ENCODE measurements around the gene HEXA.

The HEXA gene

DNA sequence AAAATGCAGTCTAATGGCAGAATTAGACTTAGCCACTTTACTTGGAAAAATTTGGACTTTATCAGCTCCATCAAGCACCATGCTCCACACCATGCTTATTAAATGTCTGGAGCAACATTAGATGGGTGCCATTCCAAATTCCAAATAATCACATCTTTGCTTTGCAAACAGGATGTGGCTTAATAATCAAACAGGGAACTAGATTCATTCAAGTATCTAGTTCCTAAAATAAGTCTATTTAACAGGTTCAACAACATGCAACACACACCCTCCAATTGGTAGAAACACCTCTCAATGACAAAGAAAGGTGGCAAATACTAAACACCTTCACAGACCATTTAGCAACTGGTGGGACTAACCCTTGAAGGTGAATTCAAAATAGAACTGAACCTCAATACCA is 3.5 kb downstream of the HEXA start:
- DNase-seq = no peak

- DNase-seq = no peak
Measured at GRCh38 chr15:72369964-72370363, 5.8 kb downstream of the HEXA start.

- no peak for DNase-seq
Measured at GRCh38 chr15:72368899-72369298, 6.9 kb downstream of the HEXA start.

DNA sequence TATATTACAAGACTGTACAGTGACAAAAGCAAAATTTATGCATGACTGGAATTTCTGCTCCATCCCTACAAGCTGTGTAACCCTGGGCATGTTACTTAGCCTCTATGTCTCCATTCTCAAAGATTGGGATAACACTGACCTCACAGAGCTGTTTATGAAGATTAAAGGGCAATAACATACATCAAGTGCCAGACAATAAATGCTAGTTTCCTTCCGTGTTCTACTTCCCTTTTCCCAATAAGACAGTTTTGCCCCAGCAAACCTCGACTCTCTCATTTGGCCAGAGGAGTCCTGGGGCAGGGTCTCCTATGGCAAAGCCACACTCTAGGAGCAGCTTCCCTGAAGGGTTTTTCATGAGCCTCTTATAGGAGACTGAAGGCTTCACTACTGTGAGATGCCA is 7.5 kb downstream of the HEXA start:
- no peak for DNase-seq

- DNase-seq = no peak
Measured at GRCh38 chr15:72365844-72366243, 10.0 kb downstream of the HEXA start.

DNA sequence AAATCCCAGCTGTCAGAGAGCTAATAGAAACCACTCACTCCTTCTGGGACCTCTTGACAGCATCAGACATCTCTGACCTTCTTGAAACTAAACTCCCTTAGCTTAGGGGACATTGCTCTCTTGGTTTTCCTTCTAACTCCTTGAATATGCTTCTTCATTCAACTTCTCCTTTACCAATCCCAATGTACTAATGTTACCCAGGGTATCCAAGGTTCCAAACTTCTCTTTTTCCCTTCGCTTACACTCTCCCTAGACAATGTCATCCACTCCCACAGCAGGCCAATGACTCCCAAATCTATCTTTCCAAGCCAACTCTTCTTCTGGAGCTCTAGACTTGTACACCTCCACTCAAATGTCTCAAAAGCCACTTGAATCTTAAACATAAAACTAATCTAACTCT is 14.6 kb downstream of the HEXA start:
- DNase-seq = no peak

DNA sequence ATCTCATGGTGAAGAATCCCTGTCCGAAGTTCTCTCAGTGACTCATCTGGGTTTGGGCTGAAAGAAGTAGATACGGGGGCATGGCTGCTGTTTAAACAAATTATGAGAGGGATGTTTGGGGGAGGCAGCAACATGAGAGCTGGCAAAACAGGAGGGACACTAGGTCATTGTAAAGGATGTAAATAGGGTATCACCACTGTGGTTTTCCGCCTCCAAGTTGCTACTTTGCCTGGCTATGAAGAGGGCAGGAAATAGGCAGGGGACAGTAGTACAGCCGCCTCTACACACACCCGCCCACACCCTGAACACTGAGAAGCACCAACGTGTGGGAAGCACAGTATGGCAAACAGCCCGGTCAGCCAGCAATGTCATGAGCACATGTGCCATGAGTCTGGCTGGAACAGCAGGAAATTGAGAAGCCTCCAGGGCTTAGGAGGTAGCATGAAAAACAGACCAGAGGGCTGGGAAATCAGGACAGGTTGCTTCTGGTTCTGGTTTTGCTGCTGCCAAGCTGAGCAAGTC is 17.1 kb downstream of the HEXA start:
- DNase-seq = no peak

DNA sequence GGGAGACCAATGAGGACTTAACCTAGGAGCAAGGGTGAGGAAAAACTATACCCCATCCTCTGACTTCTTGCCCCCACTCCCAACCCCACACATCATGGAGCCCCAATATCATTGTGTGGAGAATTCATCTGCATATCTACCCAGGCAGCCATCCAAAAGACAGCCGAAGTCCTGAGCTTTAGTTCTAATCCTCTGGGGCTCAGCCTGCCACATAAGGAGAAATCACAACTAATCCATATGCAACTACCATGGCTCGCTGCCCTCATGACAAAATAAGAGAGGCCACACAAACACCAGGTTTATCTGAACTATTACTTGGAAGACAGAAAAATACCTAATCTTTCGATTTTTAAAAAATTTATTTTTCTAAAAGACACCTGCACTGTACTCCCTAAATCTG is 17.7 kb downstream of the HEXA start:
- no peak for DNase-seq

GRCh38 chr15:72354496-72354895 is 21.3 kb downstream of the HEXA start:
- DNase-seq = no peak

- DNase-seq = no peak
Measured at GRCh38 chr15:72353266-72353665, 22.5 kb downstream of the HEXA start.

GRCh38 chr15:72345806-72346205 is 30.0 kb downstream of the HEXA start:
- DNase-seq = no peak

DNA sequence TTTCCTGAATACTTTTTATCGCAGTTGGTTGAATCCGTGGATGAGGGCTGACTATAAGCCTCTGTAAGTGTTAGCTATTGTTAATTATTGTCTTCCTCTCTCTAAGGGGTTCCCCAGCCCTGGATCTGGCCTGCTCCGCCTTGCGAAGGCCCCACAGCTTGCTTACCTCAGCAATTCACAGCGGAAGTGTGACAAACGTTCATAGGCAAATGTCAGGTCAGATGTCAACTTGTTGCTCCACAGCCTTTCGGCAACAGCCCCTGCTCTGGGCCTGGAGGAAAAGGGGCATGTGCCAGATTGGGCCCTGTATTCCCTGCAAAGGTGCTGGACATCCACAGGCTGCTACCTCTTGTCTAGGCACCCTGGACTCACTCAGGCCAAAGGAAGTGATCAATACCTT is 30.5 kb downstream of the HEXA start:
- no peak for DNase-seq

GRCh38 chr15:72344602-72345001 is 31.2 kb downstream of the HEXA start:
- DNase-seq = no peak

- DNase-seq = peak; percentile 17
Measured at GRCh38 chr15:72342385-72342784, 33.4 kb downstream of the HEXA start.

- DNase-seq = no peak
Measured at GRCh38 chr15:72341361-72341760, 34.5 kb downstream of the HEXA start.

DNA sequence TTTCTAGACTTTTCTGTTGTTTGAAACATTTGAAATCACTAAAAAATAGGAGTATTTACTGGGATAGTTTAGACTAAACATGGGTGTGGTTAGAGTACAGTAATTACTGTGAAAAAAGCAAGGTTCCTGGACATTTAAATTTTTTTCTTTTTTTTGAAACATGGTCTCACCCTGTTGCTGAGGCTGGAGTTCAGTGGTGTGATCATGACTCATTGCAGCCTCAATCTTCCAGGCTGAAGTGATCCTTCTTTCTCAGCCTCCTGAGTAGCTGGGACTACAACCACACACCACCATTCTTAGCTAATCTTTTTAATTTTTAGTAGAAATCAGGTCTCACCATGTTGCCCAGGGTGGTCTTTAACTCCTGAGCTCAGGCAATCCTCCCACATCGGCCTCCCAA is 35.4 kb downstream of the HEXA start:
- no peak for DNase-seq

- DNase-seq = no peak
Measured at GRCh38 chr15:72339777-72340177, 36.0 kb downstream of the HEXA start.

GRCh38 chr15:72338617-72339321 is 37.0 kb downstream of the HEXA start:
- no peak for DNase-seq

GRCh38 chr15:72338148-72338547 is 37.7 kb downstream of the HEXA start:
- no peak for DNase-seq

DNA sequence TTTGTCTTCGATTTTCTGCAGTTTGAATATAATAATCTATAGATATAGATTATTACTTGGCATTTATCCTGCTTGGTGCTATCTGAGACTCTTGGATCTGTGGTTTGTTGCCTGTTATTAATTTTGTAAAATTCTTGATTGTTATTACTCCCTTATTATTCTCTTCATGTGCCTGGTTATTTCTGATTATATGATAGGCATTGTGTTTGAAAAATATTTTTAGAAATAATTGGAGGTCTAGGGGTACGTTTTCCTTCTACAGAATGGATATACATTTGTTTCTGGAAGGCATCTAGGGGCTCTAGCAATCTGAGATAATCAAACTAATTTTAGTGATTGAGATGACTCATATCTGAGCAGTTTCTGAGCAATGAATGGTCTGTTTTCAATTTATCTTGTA is 41.0 kb downstream of the HEXA start:
- DNase-seq = no peak

GRCh38 chr15:72331021-72331420 is 44.8 kb downstream of the HEXA start:
- DNase-seq = no peak

DNA sequence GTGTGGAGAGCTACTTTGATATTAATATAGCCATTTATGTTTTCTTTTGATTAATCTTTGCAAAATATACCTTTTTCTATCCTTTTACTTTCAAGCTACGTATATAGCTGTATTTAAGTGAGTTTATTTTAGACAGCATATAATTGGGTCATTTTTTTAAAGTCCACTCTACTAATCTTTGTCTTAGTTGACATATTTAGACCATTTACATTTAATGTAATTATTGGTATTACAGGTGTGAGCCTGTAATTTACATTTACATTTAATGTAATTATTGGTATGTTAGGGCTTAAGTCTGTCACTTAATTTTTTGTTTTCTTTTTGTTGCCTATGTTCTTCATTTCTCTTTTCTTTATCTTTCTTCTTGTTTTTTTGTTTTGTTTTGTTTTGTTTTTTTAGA is 52.1 kb downstream of the HEXA start:
- DNase-seq = no peak

DNA sequence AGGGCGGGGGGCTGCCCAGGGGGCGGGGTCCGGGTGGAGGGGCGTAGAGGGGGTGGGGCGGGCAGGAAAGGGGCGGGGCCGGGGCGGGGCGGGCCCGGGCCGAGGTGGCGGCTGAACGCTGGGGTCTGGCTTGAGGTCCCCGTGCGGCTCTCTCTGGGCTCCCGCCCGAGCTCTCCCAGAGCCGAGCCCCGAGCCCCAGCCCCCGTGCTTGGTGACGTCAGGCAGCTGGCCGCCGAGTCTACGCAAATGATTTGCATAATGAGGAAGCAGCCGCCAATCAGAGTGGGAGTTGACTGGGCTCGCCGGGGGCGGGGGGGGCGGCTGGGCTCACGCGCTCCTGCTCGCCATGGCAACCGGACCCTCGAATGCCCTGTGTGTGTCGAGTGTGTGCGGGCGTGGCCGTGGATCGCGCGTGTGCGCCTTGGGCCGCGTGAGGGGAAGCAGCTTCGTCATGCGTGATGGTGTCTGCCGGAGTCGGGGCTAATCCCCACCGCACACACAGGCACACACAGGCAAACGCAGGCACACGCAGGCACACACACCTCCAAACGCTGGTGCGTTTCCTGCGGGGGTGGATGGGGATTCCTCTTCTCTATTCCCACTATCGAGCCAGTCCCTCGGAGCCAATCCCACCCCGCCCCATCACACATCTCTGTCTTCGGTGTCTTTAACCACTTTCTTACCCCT is 55.7 kb downstream of the HEXA start, which contains the start of gene CELF6:
TSS of gene CELF6 (minus strand) at position 173 of the 687 bp plus-strand sequence. CDS start 283 bp downstream, outside the sequence.
- peak; percentile 60 for DNase-seq

GRCh38 chr15:72319360-72319984 is 56.3 kb downstream of the HEXA start:
- peak; percentile 7 for DNase-seq
